SU-DHL-6 (cell line): ENCODE results near the gene OR6C2.
"Not testable (repeated sequence)": the region's sequence is repeated elsewhere in the genome, so short reads cannot be mapped to it uniquely, and the experiment has no call there.

Experiments used
- H2AFZ ChIP-seq: fragments of 200-600 bp; sonication (generic); 2 replicates; pipeline ENCODE4 v1.6.1; 2014; ENCODE audit warnings: low read depth, mild to moderate bottlenecking, moderate library complexity, mixed read lengths, antibody characterized with exemption, low read length; ENCODE audit not compliant: severe bottlenecking
- H3F3A ChIP-seq: fragments of 200-600 bp; shearing (Covaris generic); 2 replicates; pipeline ENCODE4 v1.6.0; 2016; ENCODE audit warnings: antibody characterized with exemption, mild to moderate bottlenecking; ENCODE audit not compliant: insufficient read depth
- H3K27ac ChIP-seq: fragments of 200-600 bp; sonication (generic); 2 replicates; pipeline ENCODE4 v1.5.1; 2016; ENCODE audit warnings: low read depth, mild to moderate bottlenecking, low read length, moderate library complexity, mixed read lengths
- H3K27me3 ChIP-seq: fragments of 200-600 bp; sonication (generic), shearing (Covaris generic); 2 replicates; pipeline ENCODE4 v1.6.0; 2014; ENCODE audit warnings: mild to moderate bottlenecking, low read length
- H3K36me3 ChIP-seq: fragments of 200-600 bp; sonication (generic); 2 replicates; pipeline ENCODE4 v1.6.1; 2014; ENCODE audit warnings: mild to moderate bottlenecking, low read length, mixed read lengths
- H3K4me2 ChIP-seq: fragments of 300-600, 200-600 bp; shearing (Covaris generic), sonication (generic); 2 replicates; pipeline ENCODE4 v1.6.0; 2014; ENCODE audit warnings: low read length, low read depth, mild to moderate bottlenecking; ENCODE audit not compliant: poor library complexity, severe bottlenecking
- H3K4me3 ChIP-seq: fragments of 200-600 bp; sonication (generic); 2 replicates; pipeline ENCODE4 v1.5.1; 2014; ENCODE audit warnings: antibody characterized with exemption, low read length, mild to moderate bottlenecking, mixed read lengths; ENCODE audit not compliant: insufficient read depth, poor library complexity, severe bottlenecking
- H3K79me2 ChIP-seq: fragments of 200-600 bp; sonication (generic); 2 replicates; pipeline ENCODE4 v1.6.1; 2014; ENCODE audit warnings: mild to moderate bottlenecking, low read length, moderate library complexity; ENCODE audit not compliant: insufficient read depth
- H3K9ac ChIP-seq: fragments of 200-600 bp; sonication (generic); 2 replicates; pipeline ENCODE4 v1.7.0; 2014; ENCODE audit warnings: mild to moderate bottlenecking, low read length
- H3K9me2 ChIP-seq: fragments of 200-600 bp; sonication (generic); replicated peaks from 2 replicates; pipeline ENCODE4 v1.6.1; 2014; ENCODE audit warnings: low read length; ENCODE audit not compliant: insufficient read depth
- H3K9me3 ChIP-seq: fragments of 200-600 bp; sonication (generic); 2 replicates; pipeline ENCODE4 v1.6.1; 2014; ENCODE audit warnings: low read length, mixed read lengths; ENCODE audit not compliant: insufficient read depth
- H4K20me1 ChIP-seq: fragments of 200-600 bp; sonication (generic); 2 replicates; pipeline ENCODE4 v1.6.1; 2014; ENCODE audit warnings: low read depth, mild to moderate bottlenecking, antibody characterized with exemption, low read length, moderate library complexity, mixed read lengths
- CTCF ChIP-seq: fragments of 200-600 bp; sonication (generic); IDR thresholded peaks from one replicate; pipeline ENCODE4 v1.5.1; 2017; ENCODE audit warnings: antibody characterized with exemption, mild to moderate bottlenecking, low read length, moderate library complexity; ENCODE audit not compliant: insufficient read depth, poor library complexity, severe bottlenecking
- EZH2phosphoT487 ChIP-seq: fragments of 200-600 bp; sonication (generic), shearing (Covaris generic); conservative IDR thresholded peaks from 2 replicates; pipeline ENCODE4 v1.6.1; 2018; ENCODE audit warnings: mild to moderate bottlenecking, antibody characterized with exemption, low read length, moderate library complexity, mixed read lengths

Gene OR6C2

DNA sequence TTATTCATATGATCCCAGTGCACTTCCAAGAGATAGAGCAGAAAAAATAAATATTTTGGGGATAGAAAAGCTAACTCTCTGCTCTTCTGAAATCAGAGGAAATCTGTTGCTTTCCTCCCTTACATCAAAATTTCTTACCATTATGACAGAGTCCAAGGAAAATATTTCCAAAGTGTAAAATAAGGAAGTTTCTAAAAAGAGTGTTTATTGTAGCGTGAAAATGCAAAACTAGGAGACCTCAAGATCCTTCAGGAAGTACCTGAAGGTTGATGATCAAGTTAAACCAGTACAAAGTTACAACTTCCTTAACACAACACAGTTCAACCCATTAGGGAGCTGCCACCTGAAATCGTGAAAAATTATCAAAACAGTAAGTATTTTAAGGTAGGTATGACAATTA, at the start of gene OR6C2:
Gene OR6C2 (plus strand): TSS at position 301 of the 400 bp plus-strand sequence. CDS start 8,138 bp downstream, outside the sequence.
- no peaks in the 10 kb centered on the region for H3K9me2 ChIP-seq
- H3K79me2 ChIP-seq = no peaks in the 10 kb centered on the region
- TF ChIP-seq CTCF (no peak), EZH2phosphoT487 (no peak)
- H3K27me3 ChIP-seq = no peaks in the 10 kb centered on the region
- H3F3A ChIP-seq = no peaks in the 10 kb centered on the region
- no peaks in the 10 kb centered on the region for H3K36me3 ChIP-seq
- H3K4me2 ChIP-seq = no peak within 1 kb of the TSS
- H3K4me3 ChIP-seq = no peak within 1 kb of the TSS
- no peak within 1 kb of the TSS for H3K27ac ChIP-seq
- H3K9me3 ChIP-seq = no peaks in the 10 kb centered on the region
- H4K20me1 ChIP-seq = no peaks in the 10 kb centered on the region
- H3K9ac ChIP-seq = no peak within 1 kb of the TSS
- no peak within 1 kb of the TSS for H2AFZ ChIP-seq

DNA sequence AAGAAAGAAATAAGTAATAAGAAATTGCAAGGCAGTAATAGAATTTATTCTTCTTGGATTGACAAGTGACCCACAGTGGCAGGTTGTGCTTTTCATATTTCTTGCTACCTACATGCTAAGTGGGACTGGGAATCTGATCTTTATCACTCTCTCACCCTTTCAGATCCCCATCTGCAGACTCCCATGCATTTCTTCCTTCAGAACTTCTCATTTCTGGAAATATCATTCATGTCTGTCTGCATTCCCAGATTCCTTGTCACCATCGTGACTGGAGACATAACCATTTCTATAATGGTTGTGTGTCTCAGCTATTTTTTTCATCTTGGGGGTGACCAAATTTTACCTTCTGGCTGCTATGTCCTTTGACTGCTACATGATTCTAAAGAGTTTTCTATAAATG, 47.5 kb upstream of the OR6C2 start:
- H3K9me2 ChIP-seq = no peaks in the 10 kb centered on the region
- no peak overlapping the region for H3K9ac ChIP-seq
- no peaks in the 10 kb centered on the region for H3K9me3 ChIP-seq
- H4K20me1 ChIP-seq = no peaks in the 10 kb centered on the region
- no peaks in the 10 kb centered on the region for H3F3A ChIP-seq
- TF ChIP-seq EZH2phosphoT487 = no peak
- no peak overlapping the region for H3K4me2 ChIP-seq
- H3K27ac ChIP-seq = no peak overlapping the region
- H3K36me3 ChIP-seq = no peaks in the 10 kb centered on the region
- H3K4me3 ChIP-seq = no peak overlapping the region
- no peak overlapping the region for H2AFZ ChIP-seq
- no peaks in the 10 kb centered on the region for H3K79me2 ChIP-seq
- no peaks in the 10 kb centered on the region for H3K27me3 ChIP-seq

GRCh38 chr12:55400229-55400628, 43.6 kb upstream of the OR6C2 start, which contains the start of gene OR6C65:
TSS of gene OR6C65 (plus strand) at chr12:55400529. CDS start at chr12:55400529, 0 bp downstream.
- Histone ChIP-seq H3K9me3 (no peaks in the 10 kb centered on the region), H3K4me2 (no peak within 1 kb of the TSS), H4K20me1 (no peaks in the 10 kb centered on the region), H3F3A (no peaks in the 10 kb centered on the region), H3K9ac (no peak within 1 kb of the TSS), H3K27ac (no peak within 1 kb of the TSS), H3K79me2 (no peaks in the 10 kb centered on the region), H3K4me3 (no peak within 1 kb of the TSS), H3K27me3 (no peaks in the 10 kb centered on the region), H3K9me2 (no peaks in the 10 kb centered on the region), H3K36me3 (no peaks in the 10 kb centered on the region), H2AFZ (no peak within 1 kb of the TSS)
- TF ChIP-seq EZH2phosphoT487 (no peak), CTCF (no peak)

DNA sequence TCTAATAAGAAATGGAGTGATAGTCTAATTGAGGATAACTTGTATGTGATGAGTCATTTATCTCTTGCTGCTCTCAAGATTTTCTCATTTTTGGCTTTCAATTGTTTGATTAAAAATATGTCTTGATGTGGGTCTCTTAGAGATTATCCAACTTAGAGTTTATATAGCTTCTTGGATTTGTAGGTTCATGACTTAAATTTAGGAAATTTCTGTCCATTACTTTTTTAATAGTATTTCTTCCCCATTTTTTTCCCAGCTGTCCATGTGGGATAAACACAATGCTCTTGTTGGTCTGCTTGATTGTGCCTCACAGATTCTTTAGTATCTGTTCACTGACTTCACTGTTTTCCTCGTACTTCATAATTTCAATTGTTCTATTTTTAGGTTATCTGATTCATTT, 36.0 kb upstream of the OR6C2 start:
- Histone ChIP-seq H3K36me3 (no peaks in the 10 kb centered on the region), H3K4me3 (no peak overlapping the region), H3K9me3 (no peaks in the 10 kb centered on the region), H3K27me3 (no peaks in the 10 kb centered on the region), H3K9ac (no peak overlapping the region), H3K9me2 (no peaks in the 10 kb centered on the region), H4K20me1 (no peaks in the 10 kb centered on the region), H3K27ac (no peak overlapping the region), H2AFZ (no peak overlapping the region), H3F3A (no peaks in the 10 kb centered on the region), H3K4me2 (no peak overlapping the region), H3K79me2 (no peaks in the 10 kb centered on the region)
- TF ChIP-seq EZH2phosphoT487 (no peak), CTCF (no peak)

- not testable (repeated sequence) for H3K9ac ChIP-seq, H3K27ac ChIP-seq, H3F3A ChIP-seq, H3K9me3 ChIP-seq, H3K4me3 ChIP-seq, H3K9me2 ChIP-seq, H3K36me3 ChIP-seq, H4K20me1 ChIP-seq, H2AFZ ChIP-seq, H3K27me3 ChIP-seq, H3K4me2 ChIP-seq, H3K79me2 ChIP-seq
Observed at GRCh38 chr12:55409133-55409532, 34.7 kb upstream of the OR6C2 start.

DNA sequence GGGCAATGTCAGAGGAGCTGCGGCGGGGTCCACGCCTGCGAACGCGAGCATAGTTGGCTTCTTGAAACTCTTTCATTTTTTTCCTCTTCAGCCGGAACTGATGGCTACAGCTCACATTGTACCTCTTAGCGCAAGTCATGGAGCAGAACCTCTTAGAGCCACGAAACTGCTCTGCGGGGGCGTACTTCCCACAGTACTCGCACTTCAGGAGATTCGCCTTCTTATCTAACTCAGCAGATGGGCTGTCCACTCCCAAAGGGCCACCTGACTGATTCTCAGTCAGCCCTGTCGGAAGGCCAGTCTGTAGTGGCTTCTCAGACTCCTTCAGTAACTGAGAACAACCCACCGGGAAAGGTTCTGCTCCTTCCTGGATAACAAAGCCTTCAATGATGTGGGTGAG, 31.7 kb upstream of the OR6C2 start:
- H2AFZ ChIP-seq, H3K4me3 ChIP-seq, H3K79me2 ChIP-seq, H3K27ac ChIP-seq, H3K27me3 ChIP-seq, H4K20me1 ChIP-seq, H3K9ac ChIP-seq, H3K4me2 ChIP-seq, H3K9me2 ChIP-seq, H3K36me3 ChIP-seq, H3F3A ChIP-seq, H3K9me3 ChIP-seq: not testable (repeated sequence)
